ENCODE measurements around the gene INTS11. TPM values are rescaled to one million over a fixed set of nuclear protein-coding genes. Genes with fewer than 3 reads are reported as not detected.

INTS11 gene
- total and polyA plus RNA-seq, 9 of the 15 experiments (the other 6 are each of a cell fraction or from before 2014, with no cell fraction given), result 3.6 to 183 (median 110) TPM

DNA sequence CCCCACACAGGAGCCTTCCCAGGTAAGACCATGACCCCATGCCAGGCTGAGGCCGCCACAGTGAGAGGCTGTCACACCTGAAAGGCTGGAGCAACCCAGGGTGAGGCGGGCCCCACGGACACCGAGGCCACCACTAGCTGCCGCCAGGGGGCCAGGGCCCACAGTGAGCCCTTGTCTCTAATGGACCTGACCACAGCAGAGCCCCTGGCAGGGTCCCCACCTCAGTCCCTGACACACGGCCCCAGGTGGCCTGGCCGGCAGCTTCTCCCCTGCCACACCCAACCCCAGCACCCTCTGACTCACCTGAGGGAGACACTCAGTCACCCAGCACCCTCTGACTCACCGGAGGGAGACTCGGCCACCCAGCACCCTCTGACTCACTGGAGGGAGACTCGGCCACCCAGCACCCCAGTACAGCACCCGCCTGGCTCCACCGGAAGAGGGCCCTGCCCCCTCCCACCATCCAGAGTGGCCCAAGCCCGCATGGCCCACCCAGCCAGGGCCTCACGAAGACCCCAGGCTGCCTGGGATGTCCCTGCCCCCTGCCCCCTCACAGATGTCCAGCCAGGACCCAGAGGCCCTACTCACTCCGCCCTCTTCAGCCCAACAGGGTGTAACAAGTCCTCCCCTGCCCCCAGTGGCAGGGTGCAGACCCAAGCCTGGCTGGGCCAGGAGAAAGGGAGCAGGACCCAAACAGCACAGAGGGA lies 20.3 kb upstream of the INTS11 start (continued):
- no peak for TF ChIP-seq TAL1 (IDR thresholded peaks at IDR 0.05)
- TF ChIP-seq EP300 (IDR thresholded peaks at IDR 0.05; ENCODE audit: low read length), result no peak
- no peak for TF ChIP-seq HOXB6 (CRISPR knock-in tag; IDR thresholded peaks at IDR 0.05; ENCODE audit: borderline replicate concordance)
- no peak for TF ChIP-seq PCBP1 (IDR thresholded peaks at IDR 0.05; ENCODE audit: low read depth, low read length, poor library complexity, severe bottlenecking)
- TF ChIP-seq CHCHD3 (CRISPR knock-in tag; IDR thresholded peaks at IDR 0.05), result no peak
- TF ChIP-seq ILK (tag; IDR thresholded peaks at IDR 0.05; ENCODE audit: borderline replicate concordance, low read depth), result no peak
- TF ChIP-seq ARID2 (IDR thresholded peaks at IDR 0.05), result no peak
- TF ChIP-seq MYBL2 (IDR thresholded peaks at IDR 0.05; ENCODE audit: low read depth), result no peak
- no peak for TF ChIP-seq MYBL2 (CRISPR knock-in tag; IDR thresholded peaks at IDR 0.05; ENCODE audit: borderline replicate concordance)
- peak; percentile 100 for TF ChIP-seq FOSL1 (tag; conservative IDR thresholded peaks at IDR 0.05)
- TF ChIP-seq FOS (IDR thresholded peaks at IDR 0.05; ENCODE audit: extremely low read depth, insufficient read length), result peak; percentile 25
- TF ChIP-seq NR2C2 (CRISPR knock-in tag; IDR thresholded peaks at IDR 0.05), result no peak
- no peak for TF ChIP-seq NR2C2 (tag; IDR thresholded peaks at IDR 0.05)
- TF ChIP-seq NFATC3 (IDR thresholded peaks at IDR 0.05), result no peak
- TF ChIP-seq, protein P1, sequence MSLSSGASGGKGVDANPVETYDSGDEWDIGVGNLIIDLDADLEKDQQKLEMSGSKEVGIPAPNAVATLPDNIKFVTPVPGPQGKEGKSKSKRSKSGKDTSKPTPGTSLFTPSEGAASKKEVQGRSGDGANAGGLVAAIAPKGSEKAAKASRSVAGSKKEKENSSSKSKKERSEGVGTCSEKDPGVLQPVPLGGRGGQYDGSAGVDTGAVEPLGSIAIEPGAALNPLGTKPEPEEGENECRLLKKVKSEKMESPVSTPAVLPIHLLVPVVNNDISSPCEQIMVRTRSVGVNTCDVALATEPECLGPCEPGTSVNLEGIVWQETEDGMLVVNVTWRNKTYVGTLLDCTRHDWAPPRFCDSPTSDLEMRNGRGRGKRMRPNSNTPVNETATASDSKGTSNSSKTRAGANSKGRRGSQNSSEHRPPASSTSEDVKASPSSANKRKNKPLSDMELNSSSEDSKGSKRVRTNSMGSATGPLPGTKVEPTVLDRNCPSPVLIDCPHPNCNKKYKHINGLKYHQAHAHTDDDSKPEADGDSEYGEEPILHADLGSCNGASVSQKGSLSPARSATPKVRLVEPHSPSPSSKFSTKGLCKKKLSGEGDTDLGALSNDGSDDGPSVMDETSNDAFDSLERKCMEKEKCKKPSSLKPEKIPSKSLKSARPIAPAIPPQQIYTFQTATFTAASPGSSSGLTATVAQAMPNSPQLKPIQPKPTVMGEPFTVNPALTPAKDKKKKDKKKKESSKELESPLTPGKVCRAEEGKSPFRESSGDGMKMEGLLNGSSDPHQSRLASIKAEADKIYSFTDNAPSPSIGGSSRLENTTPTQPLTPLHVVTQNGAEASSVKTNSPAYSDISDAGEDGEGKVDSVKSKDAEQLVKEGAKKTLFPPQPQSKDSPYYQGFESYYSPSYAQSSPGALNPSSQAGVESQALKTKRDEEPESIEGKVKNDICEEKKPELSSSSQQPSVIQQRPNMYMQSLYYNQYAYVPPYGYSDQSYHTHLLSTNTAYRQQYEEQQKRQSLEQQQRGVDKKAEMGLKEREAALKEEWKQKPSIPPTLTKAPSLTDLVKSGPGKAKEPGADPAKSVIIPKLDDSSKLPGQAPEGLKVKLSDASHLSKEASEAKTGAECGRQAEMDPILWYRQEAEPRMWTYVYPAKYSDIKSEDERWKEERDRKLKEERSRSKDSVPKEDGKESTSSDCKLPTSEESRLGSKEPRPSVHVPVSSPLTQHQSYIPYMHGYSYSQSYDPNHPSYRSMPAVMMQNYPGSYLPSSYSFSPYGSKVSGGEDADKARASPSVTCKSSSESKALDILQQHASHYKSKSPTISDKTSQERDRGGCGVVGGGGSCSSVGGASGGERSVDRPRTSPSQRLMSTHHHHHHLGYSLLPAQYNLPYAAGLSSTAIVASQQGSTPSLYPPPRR (CRISPR knock-in tag; IDR thresholded peaks at IDR 0.05; ENCODE audit: borderline replicate concordance), result no peak
- TF ChIP-seq, protein P2, sequence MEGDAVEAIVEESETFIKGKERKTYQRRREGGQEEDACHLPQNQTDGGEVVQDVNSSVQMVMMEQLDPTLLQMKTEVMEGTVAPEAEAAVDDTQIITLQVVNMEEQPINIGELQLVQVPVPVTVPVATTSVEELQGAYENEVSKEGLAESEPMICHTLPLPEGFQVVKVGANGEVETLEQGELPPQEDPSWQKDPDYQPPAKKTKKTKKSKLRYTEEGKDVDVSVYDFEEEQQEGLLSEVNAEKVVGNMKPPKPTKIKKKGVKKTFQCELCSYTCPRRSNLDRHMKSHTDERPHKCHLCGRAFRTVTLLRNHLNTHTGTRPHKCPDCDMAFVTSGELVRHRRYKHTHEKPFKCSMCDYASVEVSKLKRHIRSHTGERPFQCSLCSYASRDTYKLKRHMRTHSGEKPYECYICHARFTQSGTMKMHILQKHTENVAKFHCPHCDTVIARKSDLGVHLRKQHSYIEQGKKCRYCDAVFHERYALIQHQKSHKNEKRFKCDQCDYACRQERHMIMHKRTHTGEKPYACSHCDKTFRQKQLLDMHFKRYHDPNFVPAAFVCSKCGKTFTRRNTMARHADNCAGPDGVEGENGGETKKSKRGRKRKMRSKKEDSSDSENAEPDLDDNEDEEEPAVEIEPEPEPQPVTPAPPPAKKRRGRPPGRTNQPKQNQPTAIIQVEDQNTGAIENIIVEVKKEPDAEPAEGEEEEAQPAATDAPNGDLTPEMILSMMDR (IDR thresholded peaks at IDR 0.05 in 2 of 3, conservative IDR thresholded peaks at IDR 0.05 in 1 of 3; ENCODE audit: insufficient read depth in 2 of 3, low read depth in 1 of 3, low read length in 3 of 3), result peak; percentile 56 to 63 (median 58); a peak in 5 of 6 replicates
- TF ChIP-seq ZNF717 (CRISPR knock-in tag; IDR thresholded peaks at IDR 0.05), result no peak
- no peak for TF ChIP-seq NONO (IDR thresholded peaks at IDR 0.05; ENCODE audit: low read depth in 2 of 2, low read length in 1 of 2)
- TF ChIP-seq ZNF644 (tag; IDR thresholded peaks at IDR 0.05; ENCODE audit: low read depth), result no peak
- TF ChIP-seq CHD2 (IDR thresholded peaks at IDR 0.05; ENCODE audit: low read depth, low read length), result no peak
- no peak for TF ChIP-seq XRCC4 (IDR thresholded peaks at IDR 0.05; ENCODE audit: extremely low read depth, insufficient read depth, insufficient read length)

Data from K562 (cell line).